ENCODE measurements around the gene RCAN1.

Gene RCAN1

DNA sequence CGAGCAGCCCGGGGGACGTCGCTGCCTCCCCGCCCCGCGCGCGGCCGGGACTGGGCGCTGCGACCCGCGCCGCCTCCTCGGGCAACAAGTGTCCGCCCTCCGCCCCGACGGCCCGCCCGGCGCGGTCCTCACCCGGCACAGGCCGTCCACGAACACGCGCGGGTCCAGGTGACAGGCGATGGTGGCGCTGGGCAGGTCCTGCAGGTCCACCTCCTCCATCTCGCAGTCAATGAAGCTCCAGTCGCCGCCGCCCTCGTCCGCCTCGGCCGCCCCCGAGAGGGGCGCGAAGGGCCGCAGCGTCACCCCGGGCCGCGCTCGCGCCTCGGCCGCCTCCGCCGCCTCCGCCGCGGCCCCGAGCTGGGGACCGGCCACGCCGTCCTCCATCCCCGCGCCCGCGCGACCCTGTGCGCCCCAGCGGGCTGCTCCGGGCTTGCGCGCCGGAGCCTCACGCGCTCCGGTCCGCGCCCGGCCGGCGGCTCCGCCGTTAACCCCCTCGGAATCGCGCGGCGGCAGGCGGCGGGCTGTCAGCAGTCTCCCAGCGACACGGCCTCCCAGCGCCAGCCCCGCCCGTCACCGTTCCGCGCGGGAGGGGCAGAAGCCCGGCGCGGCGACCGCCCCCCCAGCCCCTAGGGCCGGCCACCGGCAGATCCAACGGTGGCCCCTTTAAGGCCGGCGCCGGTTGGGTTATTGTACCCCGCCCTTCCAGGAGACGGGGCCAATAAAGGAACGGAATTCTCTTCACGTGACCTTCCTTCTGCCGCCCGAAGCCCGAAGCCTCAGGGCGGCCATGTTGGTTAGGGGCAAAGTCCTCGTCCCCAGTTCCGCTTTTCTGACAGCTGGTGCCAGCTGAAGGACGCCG lies at the start of gene RCAN1:
TSS of gene RCAN1 (minus strand) at position 486 of the 859 bp plus-strand sequence. CDS start at position 384, 102 bp downstream.
- peak; percentile 82 for DNase-seq (ENCODE audit: low read depth)

DNA sequence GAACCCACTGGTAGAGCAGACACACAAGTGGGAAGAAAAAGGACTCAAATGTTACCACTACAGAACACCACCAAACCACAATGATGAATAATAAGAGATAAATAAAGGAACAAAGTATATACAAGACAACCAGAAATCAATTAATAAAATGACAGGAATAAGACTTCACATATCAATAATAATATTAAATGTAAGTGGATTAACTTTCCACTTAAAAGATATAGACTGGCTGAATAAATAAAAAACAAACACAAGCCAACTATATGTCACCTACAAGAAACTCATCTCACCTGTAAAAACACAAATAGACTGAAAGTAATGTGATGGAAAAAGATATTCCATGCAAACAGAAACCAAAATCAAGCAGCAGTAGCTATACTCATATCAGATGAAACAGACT lies 46.9 kb upstream of the RCAN1 start:
- no peak for DNase-seq (ENCODE audit: low read depth)

DNA sequence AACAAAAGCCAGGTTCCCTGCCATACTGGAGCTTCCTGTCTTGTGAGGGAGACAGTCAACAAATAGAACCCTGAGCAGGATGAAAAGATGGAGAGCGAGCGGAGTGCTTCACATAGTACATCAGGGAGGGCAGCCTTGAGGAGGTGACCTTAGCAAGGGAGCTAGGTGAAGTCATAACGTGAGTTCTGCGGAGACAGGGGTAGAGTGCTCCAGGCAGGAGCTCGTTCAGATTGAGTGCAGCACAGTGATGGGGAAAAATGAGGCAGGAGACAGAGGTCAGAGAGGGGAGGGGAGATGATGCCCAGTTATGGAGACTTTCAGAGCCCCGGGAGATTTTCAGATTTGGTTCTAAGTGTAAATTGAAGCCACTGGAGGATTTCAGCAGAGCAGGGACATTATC lies 38.6 kb upstream of the RCAN1 start:
- DNase-seq (ENCODE audit: low read depth) = no peak

DNA sequence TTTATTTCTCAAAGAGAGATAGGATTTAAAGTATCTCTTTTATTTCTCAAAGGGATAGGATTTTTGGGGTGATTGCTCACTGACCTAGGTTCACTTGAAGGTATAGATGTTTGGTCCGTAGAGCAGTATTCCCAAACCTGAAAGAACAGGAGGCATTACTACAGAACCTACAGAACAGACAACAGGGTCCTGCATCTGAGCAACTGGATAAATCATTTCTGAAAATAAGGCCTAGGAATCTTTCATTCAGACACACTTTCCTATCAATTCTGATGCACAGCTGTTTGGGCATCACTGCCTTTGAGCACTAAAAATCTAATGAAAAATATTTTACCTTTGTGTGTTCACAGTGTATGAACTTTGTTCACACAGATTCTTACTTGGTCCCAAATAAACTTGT lies 36.7 kb upstream of the RCAN1 start:
- no peak for DNase-seq (ENCODE audit: low read depth)

DNA sequence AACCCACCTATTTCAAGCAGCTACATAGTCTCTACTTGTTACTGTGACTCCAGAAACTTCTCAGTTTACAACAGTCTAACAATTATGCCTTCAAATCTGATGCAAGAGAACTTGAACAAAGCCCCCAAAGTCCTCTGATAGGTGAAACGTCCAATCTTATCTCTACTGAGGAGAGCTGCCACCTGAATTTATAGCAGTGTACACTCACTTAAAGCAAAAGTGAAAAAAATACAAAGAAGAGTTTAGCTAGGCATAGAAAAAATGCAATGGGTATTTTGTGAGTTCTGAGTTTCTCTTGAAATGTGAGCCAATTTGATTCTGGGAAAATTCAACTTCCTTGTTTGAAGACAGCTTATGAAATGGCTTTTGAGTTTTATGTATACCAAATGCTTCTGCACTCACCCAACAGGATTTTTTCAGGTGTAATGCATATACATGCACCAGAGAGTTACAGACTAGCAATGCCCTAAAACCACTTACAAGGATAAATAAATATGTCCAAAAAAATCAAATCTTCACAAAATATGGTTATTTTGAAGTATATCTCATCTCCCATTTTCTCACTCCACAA lies 36.0 kb upstream of the RCAN1 start:
- no peak for DNase-seq (ENCODE audit: low read depth)

DNA sequence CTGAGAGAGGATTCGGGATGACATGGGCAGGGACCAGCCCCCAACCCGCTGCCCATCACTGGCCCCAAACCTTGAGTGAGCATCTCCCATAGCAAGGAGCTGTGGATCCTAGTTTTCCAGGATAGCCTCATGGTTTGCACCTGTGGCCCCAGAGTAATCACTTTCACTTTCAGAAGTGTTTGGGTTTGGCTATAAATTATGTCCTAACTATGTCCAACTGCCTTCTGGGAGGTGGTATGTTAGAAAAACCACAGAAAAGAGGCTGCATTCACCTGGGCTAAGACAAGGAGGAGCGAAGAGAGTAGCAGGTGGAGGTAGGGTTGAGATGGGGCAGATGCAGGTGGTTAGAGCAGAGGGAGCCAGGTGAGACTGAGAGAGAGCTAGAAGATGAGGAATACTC lies 34.5 kb upstream of the RCAN1 start:
- DNase-seq (ENCODE audit: low read depth) = no peak

DNA sequence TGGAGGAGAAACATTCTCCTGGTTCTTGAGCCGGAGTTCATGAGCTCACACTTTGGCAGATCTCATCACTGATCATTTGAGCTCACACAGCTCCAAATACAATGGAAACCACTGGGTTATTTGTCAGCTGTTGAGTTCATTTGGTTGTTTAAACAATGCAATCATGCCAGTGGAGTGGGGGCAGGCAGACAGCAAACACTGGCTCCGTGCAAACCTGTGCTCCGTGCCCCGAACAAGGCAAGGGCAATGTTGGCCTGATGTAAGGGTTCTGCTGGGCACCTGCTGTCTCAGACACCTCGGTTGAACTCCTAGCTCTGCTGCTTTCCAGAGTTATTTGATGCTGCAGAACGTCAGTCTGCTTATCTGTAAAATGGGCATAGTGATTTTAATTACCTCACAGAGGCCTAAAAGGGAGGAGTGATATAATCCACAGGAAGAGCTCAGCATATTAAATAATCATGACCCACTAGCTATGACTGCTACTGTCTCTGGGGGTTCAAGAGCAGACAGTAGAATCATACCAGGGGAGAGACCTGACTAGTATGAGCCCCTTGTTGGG lies 33.9 kb upstream of the RCAN1 start:
- no peak for DNase-seq (ENCODE audit: low read depth)

DNA sequence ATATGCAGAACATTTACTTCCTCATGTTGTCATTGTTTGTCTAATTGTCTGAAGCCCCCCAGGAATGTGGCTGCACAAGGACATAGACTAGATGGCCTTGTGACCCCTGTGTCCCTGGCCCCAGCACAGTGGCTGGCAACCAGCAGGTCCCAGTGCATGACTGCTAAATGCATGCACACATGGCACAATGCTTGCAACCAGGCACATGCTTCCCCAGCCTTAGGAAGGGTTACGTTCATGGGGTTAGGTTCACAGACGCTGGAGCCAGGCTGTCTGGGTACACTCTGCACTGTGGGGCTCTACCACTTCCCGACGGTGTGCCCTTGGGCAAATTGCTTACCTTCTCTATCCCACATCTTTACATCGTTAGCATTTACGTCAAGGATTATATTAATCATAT lies 32.6 kb upstream of the RCAN1 start:
- DNase-seq (ENCODE audit: low read depth) = no peak

DNA sequence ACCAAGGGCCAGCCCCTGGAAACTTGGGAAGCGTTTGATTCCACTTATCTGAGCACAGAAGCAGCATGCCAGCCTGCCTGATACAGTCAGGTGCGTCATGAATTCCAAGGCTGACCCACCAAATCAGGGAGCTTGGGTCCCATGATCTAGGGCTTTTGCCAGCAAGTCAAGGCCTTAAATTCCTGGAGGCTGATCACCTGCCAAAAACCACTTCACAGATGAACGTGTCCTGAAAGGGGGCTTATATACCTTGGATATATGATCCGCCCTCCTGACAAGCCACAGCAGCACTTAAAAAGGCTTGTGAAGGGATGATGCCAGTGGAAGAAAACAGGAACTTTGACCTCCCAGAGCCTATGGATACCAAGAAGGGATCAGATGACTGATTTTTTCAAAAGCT lies 29.9 kb upstream of the RCAN1 start:
- DNase-seq (ENCODE audit: low read depth) = no peak

DNA sequence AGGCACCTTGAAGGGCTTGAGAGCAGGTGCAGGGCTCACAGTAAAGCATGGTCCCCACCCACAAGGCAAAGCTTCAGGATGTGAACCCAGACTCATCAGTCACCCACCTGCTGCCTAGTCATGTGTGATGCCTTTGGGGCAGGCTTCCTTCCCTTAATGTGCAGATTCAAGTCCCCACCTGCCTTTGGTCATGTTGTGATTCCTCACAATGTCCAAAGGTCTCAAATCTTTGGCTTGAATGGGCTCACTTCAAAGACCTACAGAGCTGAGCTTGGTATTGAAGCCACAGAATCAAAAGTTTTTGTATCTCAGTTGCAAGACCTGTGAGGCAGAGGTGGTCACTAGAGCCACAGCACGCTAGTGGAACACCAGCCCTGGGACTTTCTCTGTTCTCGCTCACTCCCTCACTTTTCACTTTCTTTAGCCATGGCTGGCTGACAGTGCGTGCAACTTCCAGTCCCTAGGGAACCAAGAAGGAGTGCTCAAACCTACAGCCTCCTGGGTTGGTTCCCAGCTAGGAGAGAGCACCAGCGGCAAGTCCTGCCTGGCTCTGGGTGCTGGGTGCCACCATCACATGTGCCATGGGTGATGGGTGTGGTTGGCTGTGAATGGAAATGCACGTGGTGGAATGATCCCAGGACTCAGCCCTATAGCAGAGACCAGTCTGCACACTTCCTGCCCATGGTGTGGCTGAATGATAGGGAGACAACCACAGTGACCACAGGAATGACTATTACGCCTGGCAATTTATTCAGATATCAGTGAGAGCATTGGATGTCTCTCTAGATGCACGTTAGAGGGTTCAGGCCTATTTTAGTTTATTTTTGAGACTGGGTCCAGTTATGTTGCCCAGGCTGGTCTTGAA lies 27.5 kb upstream of the RCAN1 start:
- DNase-seq (ENCODE audit: low read depth) = no peak

DNA sequence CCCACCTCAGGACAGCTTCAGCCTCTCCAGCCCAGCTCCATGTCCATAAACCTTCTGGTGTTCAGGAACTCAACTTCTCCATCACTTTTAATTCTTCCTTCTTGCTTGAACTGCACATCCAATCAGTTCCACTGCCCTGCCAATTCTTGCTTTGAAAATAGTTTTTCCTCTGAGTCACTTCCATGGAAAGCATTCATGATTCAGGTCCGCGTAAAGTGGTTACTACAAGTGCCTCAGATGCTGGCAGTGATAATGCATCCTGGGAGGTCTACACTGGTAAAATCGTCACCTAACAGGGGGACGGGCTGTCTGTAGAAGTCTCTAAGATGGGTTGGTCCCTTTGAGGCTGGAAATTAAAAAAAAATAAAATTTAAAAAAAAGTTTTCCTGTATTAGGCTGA lies 25.9 kb upstream of the RCAN1 start:
- DNase-seq (ENCODE audit: low read depth) = no peak

DNA sequence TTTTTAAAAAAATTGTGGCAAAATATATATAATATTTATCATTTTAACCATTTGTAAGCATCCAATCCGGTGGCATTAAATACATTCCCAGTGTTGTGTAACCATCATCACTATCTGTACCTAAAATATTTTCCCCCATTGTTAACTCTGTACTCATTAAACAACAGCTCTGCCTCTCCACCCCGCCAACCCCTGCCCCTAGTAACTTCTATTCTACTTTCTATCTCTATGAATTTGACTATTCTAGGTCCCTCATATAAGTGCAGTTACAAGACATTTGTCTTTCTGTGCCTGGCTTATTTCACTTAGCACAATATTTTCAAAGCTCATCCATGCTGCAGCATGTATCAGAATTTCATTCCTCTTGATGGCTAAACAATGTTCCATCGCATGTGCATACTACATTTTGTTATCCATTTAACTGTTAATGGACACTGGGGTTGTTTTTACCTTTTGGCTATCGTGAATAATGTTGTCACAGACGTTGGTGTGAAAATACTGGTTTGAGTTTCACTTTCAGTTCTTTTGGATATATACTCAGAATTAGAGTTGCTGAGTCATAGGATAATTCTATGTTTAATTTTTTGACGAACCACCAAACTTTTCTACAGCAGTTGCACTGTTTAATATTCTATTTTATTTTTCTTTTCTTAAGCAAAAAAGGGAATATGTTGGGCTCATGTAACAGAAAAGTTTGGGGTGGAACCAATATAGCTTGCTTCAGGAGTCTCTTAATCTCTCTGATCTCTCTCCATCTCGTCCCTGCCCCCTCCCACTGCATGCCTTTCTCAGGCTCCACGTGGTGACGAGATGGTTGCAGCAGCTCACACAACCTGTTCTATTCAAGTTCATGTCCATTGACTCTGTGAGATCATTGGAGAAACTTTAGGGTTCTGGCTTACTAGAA lies 25.2 kb upstream of the RCAN1 start:
- peak; percentile 35 for DNase-seq (ENCODE audit: low read depth)

DNA sequence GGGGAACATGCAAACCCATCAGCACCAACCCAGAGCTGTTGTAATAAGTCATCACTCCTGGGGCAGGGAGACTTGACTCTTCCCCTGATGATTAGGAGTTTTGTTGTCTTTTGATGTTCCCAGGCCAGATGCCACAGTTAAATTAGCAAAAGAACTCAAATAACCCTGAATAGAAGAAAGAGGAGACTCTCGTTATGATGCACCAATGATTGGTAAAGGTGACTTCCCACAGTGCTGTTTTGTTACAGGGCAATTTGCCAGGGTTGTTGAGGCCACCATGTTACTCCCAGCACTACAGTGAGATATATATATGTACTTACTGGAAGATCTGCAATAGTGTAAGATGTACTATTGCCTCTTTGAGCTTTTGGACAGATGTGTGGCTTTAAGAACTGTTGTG lies 24.3 kb upstream of the RCAN1 start:
- no peak for DNase-seq (ENCODE audit: low read depth)

DNA sequence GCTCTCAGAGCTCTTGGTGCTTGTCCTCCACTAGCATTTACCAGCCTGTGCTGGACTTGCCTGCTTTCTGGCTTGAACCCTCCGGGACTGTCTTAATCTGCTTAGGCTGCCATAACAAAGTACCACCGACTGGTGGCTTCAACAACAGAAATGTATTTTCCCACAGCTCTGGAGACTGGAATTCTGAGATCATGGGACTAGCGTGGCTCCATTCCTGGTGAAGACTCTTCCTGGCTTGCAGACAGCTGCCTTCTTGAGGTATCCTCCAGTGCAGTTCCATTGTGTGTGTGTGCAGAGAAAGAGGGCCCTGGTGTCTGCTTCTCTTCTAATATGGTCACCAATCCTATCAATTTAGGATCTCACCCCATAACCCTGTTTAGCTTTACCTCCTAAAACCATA lies 22.0 kb upstream of the RCAN1 start:
- no peak for DNase-seq (ENCODE audit: low read depth)

DNA sequence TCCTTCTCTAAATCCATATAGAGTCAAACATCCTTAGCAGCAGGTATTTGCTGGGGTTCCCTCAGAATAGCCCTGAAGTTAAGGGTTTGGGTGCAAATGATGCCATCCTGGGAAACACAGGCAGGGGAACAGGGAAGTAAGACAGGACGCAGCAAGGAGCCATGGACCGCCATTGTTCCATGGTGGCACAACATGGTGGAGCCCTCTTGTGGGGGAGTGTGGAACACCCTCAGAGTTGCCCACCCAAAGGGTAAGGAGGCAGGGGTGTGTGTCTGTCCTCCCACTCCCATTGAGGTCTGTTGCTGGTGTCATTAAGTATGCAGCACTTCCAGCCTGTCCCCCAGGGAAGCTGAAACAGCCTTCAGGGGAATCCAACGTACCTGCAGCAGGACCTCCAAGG lies 20.4 kb upstream of the RCAN1 start:
- DNase-seq (ENCODE audit: low read depth) = no peak

DNA sequence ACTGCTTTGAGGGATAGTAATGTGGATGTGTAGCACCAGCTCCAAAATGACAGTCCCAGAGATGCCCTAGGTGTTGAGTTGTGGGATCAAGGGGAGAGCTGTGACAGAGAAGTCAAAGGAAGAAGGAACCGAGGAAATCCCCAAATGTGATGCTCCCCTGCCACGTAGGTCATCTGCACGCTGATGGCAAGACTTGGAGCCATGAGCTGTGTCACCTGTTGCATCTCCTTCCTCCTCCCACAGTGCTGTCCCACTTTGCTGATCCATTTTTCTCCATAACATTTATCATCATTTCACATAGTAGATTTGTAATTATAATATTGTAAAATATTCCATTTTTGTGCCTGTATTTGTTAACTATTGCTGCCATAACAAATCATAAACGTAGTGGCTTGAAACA lies 17.6 kb upstream of the RCAN1 start:
- no peak for DNase-seq (ENCODE audit: low read depth)

DNA sequence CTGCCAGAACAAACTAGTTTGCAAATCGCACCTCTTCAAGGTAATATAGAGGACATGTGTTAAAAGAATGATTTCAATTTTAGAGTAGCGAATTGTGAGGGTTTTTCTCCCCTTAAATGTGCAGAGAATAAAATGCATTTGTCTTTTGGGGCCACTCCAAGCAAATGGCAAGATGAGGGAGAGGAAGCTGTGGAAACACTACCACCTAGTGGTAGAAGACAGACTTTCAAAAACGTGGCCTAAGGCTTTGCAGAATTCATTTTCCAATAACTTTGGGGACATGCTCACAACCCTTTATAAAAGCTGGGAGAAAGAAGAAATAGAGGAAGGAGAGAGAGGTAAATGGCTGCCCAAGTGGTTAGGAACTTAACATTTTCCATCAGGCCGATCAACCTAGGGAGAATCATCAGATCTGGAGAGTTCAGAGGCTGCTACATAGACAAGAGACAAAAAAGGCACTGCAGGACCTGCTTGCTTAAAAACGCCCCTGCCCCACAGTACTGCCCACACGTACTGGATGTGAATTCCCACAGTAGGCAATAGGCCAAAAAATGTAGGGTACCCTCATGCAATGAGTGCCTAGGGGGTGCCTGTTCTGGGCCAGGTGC lies 15.7 kb upstream of the RCAN1 start:
- DNase-seq (ENCODE audit: low read depth) = no peak

DNA sequence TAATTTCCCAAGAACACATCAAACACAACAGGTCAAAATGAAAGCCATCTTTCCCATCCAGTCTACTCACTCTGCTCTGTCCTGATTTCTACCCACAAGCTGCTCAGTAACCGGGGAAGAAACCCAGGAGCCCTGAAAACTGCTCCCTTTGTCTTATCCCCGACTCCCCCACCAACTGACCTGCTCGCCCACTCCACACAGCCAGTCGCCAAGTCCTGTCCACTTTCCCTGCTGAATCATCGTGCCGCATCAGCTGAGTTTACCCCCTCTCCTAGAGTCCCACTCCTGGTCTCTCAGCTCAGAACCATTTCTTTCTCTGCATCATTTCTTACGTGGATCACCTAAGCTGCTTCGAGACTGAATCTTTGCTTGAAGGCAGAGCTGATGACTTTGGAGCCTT lies 11.2 kb upstream of the RCAN1 start:
- no peak for DNase-seq (ENCODE audit: low read depth)

DNA sequence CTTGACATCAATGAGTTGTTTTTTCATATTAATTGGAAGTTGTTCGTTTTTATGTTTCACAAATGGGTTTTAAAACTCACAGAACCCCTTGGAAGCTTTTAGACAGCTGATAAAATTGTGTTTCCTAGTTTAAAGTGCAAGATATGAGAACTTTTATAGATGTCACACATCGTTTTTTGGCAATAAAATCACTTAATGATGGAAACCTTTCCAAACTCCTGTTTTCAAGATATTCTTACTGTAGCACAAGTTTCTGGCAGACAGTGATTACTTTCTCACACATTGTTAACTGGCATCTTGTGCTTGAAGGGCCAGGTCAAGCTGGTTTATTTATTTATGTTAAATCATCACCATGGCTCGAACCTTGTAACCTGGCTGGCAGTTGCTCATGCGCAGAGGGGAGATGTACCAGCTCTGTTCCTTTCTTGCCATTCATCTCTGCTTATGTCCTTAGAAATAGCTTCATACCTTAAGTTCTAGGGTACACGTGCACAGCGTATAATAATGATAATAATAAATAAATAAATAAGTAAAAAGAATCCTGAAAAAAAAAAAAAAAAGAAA lies 10.2 kb upstream of the RCAN1 start:
- DNase-seq (ENCODE audit: low read depth) = no peak

DNA sequence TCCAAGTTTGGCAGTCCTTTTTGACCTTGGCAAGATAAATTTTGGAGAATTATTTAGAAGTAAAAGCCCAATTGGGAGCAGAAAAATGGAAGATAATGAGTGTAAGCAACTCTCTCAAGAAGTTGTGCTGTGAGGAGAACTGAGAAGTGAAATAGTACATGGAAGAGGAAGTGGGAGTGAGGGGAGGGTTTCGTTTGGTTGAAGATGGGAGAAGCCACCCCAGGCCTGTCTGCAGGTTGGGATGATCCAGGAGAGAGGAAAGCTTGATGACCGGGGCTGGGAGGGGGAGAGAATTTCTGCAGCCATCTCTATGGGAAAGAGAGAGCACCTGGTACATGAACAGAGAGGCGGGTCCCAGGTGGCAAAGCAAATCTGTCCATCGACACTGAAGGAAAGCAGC lies 8.6 kb upstream of the RCAN1 start:
- DNase-seq (ENCODE audit: low read depth) = no peak
